SK-N-SH treated with all-trans-retinoic acid at 6 μM for 48 hours (cell line): ENCODE data around the gene NXPH1.

Source experiments
- BACH2 ChIP-seq: fragments of 250-450 bp; sonication (Bioruptor Pico); IDR thresholded peaks from 2 replicates; pipeline ENCODE4 v1.9.0; 2021; ENCODE audit warnings: mild to moderate bottlenecking, borderline replicate concordance
- ESRRG ChIP-seq: fragments of 250-450 bp; sonication (Bioruptor Pico); IDR thresholded peaks from 2 replicates; pipeline ENCODE4 v1.6.1; 2021; ENCODE audit warnings: mild to moderate bottlenecking
- GLIS3 ChIP-seq: fragments of 250-450 bp; sonication (Bioruptor Pico); IDR thresholded peaks from 2 replicates; pipeline ENCODE4 v1.5.0; 2020; ENCODE audit warnings: mild to moderate bottlenecking, moderate library complexity
- TCF4 ChIP-seq: fragments of 250-450 bp; sonication (Bioruptor Pico); IDR thresholded peaks from 2 replicates; pipeline ENCODE4 v1.8.0; 2021; ENCODE audit warnings: mild to moderate bottlenecking, moderate library complexity, borderline replicate concordance
- ZC3H10 ChIP-seq: fragments of 250-450 bp; sonication (Bioruptor Pico); IDR thresholded peaks from 2 replicates; pipeline ENCODE4 v1.5.1; 2021; ENCODE audit warnings: mild to moderate bottlenecking, moderate library complexity
- ZFP3 ChIP-seq: fragments of 250-450 bp; sonication (Bioruptor Pico); IDR thresholded peaks from 2 replicates; pipeline ENCODE4 v1.5.0; 2020; ENCODE audit warnings: mild to moderate bottlenecking, moderate library complexity
- ZFP30 ChIP-seq: fragments of 450-650 bp; formaldehyde crosslinking; IDR thresholded peaks from 2 replicates; pipeline ENCODE4 v1.5.0; 2022; ENCODE audit warnings: mild to moderate bottlenecking, moderate library complexity
- ZNF70 ChIP-seq: fragments of 450-650 bp; formaldehyde crosslinking; IDR thresholded peaks from 2 replicates; pipeline ENCODE4 v1.5.0; 2020; ENCODE audit warnings: mild to moderate bottlenecking, moderate library complexity
- TF ChIP-seq, protein P1 (sequence below): fragments of 250-450 bp; sonication (Bioruptor Pico); IDR thresholded peaks from 2 replicates; pipeline ENCODE4 v1.8.0; 2021; ENCODE audit warnings: low read depth, mild to moderate bottlenecking, moderate library complexity, borderline replicate concordance
- TF ChIP-seq, protein P2 (sequence below): fragments of 250-450 bp; sonication (Bioruptor Pico); IDR thresholded peaks from 2 replicates; pipeline ENCODE4 v1.8.0; 2020; ENCODE audit warnings: mild to moderate bottlenecking, moderate library complexity, borderline replicate concordance
- TF ChIP-seq, protein P3 (sequence below): fragments of 250-450 bp; sonication (Bioruptor Pico); IDR thresholded peaks from 2 replicates; pipeline ENCODE4 v1.5.1; 2020; ENCODE audit warnings: low read depth, mild to moderate bottlenecking, moderate library complexity

DNA sequence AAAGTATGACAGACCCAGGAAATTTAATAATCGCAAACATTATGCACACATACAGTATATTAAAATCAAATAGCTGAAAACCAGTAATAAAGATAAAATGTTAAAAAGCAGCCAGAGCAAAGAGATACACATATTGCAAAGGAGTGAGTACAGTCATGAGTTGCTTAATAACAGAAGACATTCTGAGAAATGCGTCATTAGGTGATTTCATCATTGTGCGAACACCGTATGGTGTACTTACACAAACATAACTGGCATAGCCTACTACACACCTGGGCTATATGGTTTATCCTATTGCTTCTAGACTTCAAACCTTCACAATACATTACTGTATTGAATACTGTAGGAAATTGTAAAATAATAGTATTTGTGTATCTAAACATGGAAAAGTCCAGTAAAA is 367.6 kb downstream of the NXPH1 start:
- TF ChIP-seq ZC3H10 (CRISPR knock-in tag) (no peak), GLIS3 (CRISPR knock-in tag) (no peak), ZFP3 (CRISPR knock-in tag) (no peak), BACH2 (CRISPR knock-in tag) (no peak), ESRRG (no peak), ZFP30 (CRISPR knock-in tag) (no peak), TCF4 (CRISPR knock-in tag) (no peak), ZNF70 (CRISPR knock-in tag) (no peak)
- TF ChIP-seq, protein P1, sequence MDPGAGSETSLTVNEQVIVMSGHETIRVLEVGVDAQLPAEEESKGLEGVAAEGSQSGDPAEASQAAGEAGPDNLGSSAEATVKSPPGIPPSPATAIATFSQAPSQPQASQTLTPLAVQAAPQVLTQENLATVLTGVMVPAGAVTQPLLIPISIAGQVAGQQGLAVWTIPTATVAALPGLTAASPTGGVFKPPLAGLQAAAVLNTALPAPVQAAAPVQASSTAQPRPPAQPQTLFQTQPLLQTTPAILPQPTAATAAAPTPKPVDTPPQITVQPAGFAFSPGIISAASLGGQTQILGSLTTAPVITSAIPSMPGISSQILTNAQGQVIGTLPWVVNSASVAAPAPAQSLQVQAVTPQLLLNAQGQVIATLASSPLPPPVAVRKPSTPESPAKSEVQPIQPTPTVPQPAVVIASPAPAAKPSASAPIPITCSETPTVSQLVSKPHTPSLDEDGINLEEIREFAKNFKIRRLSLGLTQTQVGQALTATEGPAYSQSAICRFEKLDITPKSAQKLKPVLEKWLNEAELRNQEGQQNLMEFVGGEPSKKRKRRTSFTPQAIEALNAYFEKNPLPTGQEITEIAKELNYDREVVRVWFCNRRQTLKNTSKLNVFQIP (CRISPR knock-in tag) = no peak
- TF ChIP-seq, protein P2, sequence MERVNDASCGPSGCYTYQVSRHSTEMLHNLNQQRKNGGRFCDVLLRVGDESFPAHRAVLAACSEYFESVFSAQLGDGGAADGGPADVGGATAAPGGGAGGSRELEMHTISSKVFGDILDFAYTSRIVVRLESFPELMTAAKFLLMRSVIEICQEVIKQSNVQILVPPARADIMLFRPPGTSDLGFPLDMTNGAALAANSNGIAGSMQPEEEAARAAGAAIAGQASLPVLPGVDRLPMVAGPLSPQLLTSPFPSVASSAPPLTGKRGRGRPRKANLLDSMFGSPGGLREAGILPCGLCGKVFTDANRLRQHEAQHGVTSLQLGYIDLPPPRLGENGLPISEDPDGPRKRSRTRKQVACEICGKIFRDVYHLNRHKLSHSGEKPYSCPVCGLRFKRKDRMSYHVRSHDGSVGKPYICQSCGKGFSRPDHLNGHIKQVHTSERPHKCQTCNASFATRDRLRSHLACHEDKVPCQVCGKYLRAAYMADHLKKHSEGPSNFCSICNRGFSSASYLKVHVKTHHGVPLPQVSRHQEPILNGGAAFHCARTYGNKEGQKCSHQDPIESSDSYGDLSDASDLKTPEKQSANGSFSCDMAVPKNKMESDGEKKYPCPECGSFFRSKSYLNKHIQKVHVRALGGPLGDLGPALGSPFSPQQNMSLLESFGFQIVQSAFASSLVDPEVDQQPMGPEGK (CRISPR knock-in tag) = no peak
- TF ChIP-seq, protein P3, sequence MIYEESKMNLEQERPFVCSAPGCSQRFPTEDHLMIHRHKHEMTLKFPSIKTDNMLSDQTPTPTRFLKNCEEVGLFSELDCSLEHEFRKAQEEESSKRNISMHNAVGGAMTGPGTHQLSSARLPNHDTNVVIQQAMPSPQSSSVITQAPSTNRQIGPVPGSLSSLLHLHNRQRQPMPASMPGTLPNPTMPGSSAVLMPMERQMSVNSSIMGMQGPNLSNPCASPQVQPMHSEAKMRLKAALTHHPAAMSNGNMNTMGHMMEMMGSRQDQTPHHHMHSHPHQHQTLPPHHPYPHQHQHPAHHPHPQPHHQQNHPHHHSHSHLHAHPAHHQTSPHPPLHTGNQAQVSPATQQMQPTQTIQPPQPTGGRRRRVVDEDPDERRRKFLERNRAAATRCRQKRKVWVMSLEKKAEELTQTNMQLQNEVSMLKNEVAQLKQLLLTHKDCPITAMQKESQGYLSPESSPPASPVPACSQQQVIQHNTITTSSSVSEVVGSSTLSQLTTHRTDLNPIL (CRISPR knock-in tag) = no peak
